Dedifferentiated amniotic fluid mesenchymal stem cell (primary cell): ENCODE data around the gene EPN2.

Experiments used
- DNase-seq: peaks from one replicate; pipeline ENCODE4 v3.0.0-alpha.2; 2016; ENCODE audit errors: extremely low spot score

EPN2 gene

GRCh38 chr17:19311421-19312215 lies 74.5 kb downstream of the EPN2 start:
- DNase-seq: no peak

GRCh38 chr17:19312406-19312805 lies 75.2 kb downstream of the EPN2 start:
- no peak for DNase-seq

- DNase-seq: no peak
Measured at GRCh38 chr17:19313066-19313745, 76.0 kb downstream of the EPN2 start.

- no peak for DNase-seq
Measured at GRCh38 chr17:19313746-19314651, 76.8 kb downstream of the EPN2 start.

GRCh38 chr17:19315104-19315503 lies 77.9 kb downstream of the EPN2 start:
- DNase-seq: no peak

- DNase-seq: no peak
Measured at GRCh38 chr17:19316761-19317358, 79.7 kb downstream of the EPN2 start.

GRCh38 chr17:19317359-19318095 lies 80.4 kb downstream of the EPN2 start:
- DNase-seq: no peak

GRCh38 chr17:19318611-19319010 lies 81.4 kb downstream of the EPN2 start:
- no peak for DNase-seq

GRCh38 chr17:19319771-19320505 lies 82.8 kb downstream of the EPN2 start:
- DNase-seq: no peak

GRCh38 chr17:19320876-19321275 lies 83.7 kb downstream of the EPN2 start:
- no peak for DNase-seq

GRCh38 chr17:19321481-19322128 lies 84.4 kb downstream of the EPN2 start:
- no peak for DNase-seq

GRCh38 chr17:19322129-19322505 lies 85.0 kb downstream of the EPN2 start:
- DNase-seq: no peak

- DNase-seq: no peak
Measured at GRCh38 chr17:19322861-19323260, 85.7 kb downstream of the EPN2 start.

- no peak for DNase-seq
Measured at GRCh38 chr17:19325542-19325941, 88.4 kb downstream of the EPN2 start.

- DNase-seq: peak; percentile 72
Measured at GRCh38 chr17:19327031-19327783, 90.0 kb downstream of the EPN2 start.

GRCh38 chr17:19328441-19329061 lies 91.4 kb downstream of the EPN2 start:
- no peak for DNase-seq

- no peak for DNase-seq
Measured at GRCh38 chr17:19329136-19329535, 92.0 kb downstream of the EPN2 start.

GRCh38 chr17:19329839-19330238 lies 92.7 kb downstream of the EPN2 start:
- no peak for DNase-seq

- DNase-seq: no peak
Measured at GRCh38 chr17:19330271-19330670, 93.1 kb downstream of the EPN2 start.
